GM19240 (cell line): ENCODE results near the gene BANF1.
A peak's percentile ranks its signal among the peaks of the same experiment; 100 is the strongest.

ENCODE experiments used
- DNase-seq: peaks from one replicate; pipeline ENCODE4 v3.0.0; 2011; ENCODE audit warnings: low spot score; ENCODE audit not compliant: insufficient read length

The BANF1 gene

DNA sequence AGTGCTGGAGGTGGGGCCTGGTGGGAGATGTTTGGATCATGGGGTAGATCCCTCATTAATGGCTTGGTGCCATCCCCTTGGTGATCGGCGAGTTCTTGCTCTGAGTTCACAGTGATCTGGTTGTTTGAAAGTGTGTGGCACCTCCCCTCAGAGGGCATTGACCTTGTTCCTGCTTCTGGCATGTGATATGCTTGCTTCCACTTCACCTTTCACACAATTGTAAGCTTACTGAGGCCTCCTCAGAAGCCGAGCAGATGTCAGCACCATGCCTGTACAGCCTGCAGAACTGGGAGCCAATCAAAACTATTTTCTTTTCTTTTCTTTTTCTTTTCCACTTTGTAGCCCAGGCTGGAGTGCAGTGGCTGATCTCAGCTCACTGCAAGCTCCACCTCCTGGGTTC lies 35.0 kb downstream of the BANF1 start:
- no peak for DNase-seq

DNA sequence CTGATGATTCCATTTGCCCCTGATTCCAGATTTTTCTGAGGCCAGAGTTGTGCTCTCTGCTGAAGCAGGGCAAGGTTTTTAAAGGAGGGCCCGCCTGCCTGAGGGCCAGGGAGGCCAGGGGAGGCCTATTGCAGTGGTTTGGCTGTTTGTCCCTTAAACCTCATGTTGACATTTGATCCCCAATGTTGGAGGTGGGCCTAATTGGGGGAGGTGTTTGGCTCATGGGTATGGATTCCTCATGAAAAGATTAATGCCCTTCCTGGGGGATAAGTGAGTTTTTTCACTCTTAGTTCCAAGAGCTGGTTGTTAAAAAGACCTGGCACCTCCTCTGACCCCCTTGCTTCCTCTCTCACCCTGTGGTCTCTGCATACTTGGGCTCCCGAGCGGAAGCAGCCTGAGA lies 37.5 kb downstream of the BANF1 start:
- no peak for DNase-seq

GRCh38 chr11:66042227-66042995 lies 40.1 kb downstream of the BANF1 start:
- no peak for DNase-seq

DNA sequence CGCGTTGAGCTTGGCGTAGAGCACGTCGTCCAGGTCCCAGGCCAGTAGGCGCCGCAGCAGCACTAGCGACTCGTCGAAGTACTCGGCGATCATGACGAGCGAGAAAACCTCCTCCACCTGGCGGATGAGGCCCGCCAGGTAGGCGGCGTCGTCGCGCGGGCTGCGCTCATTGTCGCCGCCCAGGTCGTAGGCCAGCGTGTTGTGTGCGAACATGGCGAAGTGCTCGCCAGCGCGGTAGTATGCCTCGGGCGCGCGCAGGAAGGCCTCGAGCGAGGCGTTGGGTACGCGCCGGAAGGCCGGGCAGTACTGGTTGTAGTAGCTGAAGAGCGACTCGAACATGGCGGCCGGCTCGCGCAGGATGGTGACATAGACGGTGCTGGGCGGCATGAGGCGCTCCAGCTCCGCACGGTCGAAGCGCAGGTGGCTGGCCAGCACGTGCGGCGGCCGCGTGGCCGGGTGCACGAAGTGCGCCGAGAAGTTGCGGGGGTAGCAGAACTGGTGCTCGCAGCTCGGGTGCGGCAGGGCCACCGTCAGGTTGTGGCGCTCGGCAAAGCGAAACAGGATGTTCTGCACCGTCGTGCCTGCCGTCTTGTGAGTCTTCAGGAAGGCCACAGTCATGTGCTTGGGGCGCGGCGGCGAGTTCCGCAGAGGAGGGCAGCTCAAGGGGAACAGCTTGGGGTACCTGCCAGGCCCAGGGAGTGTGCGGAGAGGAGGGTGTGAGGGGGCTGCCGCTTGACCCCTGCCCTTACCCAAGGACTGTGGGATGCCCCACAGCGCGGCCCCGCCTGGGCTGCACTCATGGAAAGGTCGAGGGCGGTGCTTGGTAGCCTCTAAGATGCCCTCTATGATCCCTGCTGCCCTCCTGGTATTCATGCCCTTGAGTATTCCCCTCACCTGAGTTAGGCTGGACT lies 40.9 kb downstream of the BANF1 start:
- DNase-seq: no peak

GRCh38 chr11:66044757-66045156 lies 42.5 kb downstream of the BANF1 start:
- DNase-seq: no peak

DNA sequence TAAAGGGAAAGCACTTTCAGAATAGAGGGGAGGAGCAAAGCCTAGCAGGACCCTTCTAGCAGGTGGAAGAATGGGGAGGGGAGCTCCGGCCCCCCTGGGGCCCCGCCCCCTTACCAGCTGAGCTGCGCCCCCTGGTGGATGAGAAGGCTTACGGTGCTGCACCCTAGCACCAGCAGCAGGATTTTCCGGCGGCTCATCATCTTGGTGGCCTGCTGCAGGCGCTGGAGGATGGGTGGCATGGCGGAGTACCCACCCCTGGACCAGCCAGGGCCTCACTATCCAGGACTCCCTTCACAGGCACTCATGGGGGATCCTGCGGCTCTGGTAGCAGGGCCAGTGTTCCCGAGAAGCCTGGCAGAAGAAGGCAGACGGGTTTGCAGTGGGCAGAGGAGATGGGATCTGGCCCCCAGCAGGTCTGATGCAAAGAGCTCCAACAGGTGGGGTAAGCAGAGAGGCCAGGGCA lies 42.9 kb downstream of the BANF1 start:
- peak; percentile 95 for DNase-seq

DNA sequence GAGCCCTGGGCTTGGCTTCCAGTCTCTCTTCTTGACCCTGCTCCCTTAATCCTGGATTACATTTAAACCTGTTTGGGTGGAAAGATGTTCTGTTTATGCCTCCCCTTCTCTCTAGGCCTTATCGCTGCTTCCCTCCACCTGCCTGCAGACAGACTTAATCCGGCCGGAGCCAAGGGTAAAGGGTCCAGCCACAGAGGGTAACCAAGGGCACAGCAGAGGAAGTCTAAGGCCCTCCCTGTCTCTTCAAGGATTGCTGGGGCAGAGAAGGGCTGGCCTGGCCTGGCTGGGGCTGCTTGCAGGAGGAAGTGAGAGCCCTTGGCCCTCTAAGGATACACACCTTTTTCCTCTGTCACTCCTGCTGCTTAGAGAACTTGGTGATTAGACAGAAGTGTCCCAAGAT lies 44.6 kb downstream of the BANF1 start:
- DNase-seq: no peak

GRCh38 chr11:66047541-66048365 lies 45.5 kb downstream of the BANF1 start:
- no peak for DNase-seq

GRCh38 chr11:66048547-66049323 lies 46.4 kb downstream of the BANF1 start, which contains the start of gene GAL3ST3:
Gene GAL3ST3, minus strand, starts transcription at chr11:66049161. Its CDS starts 3,746 bp downstream, at chr11:66045415.
- DNase-seq: no peak

GRCh38 chr11:66050581-66051231 lies 48.4 kb downstream of the BANF1 start:
- no peak for DNase-seq

DNA sequence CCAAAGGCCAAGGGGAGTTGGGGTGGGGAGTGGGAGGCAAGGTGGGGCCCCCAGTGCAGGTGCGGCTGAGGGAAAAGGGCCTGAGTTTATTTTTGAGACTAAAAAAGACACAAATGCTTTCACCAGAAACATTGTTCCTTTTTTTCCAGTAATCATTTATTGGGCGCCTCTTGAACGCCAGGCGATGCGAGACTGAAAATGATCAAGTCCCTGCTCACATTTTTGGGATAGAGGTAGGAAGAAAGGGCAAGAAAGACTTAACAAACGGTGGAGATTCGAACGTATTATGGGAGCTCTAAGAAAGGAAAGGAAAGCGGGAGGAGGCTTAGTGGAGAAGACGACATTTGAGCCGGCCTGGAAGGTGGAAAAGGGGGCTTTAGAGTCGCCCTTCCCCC lies 49.1 kb downstream of the BANF1 start:
- no peak for DNase-seq

- peak; percentile 91 for DNase-seq
Observed at GRCh38 chr11:66051766-66052663, 49.7 kb downstream of the BANF1 start, which contains the start of gene SF3B2. Gene SF3B2, plus strand, starts transcription at chr11:66052364. Its CDS starts 21 bp downstream, at chr11:66052385.

GRCh38 chr11:66052664-66052982 lies 50.3 kb downstream of the BANF1 start:
- no peak for DNase-seq
